Liver (tissue), 9 donors: ENCODE results near the gene UBE2K. TPM values are rescaled to one million over a fixed set of nuclear protein-coding genes. Genes with fewer than 3 reads are reported as not detected.
"Not testable (repeated sequence)": the region's sequence is repeated elsewhere in the genome, so short reads cannot be mapped to it uniquely, and the experiment has no call there.

ENCODE experiments used
- DNase-seq: peaks from one replicate; pipeline ENCODE4 v3.0.0-alpha.2; 2017; ENCODE audit warnings: low spot score
- H3K27ac ChIP-seq, 2 donors: one replicate each; pipeline ENCODE4 v1.7.0; 2013; ENCODE audit warnings: inconsistent platforms in 2 of 2, low read length in 2 of 2, control low read depth in 1 of 2, low read depth in 1 of 2, mild to moderate bottlenecking in 1 of 2
- H3K27me3 ChIP-seq, 4 donors: one replicate each; pipeline versions ENCODE4 v1.6.1 to v1.7.0; 2013; ENCODE audit warnings: low read length in 3 of 4, inconsistent platforms in 1 of 4, mild to moderate bottlenecking in 1 of 4, moderate library complexity in 1 of 4; ENCODE audit not compliant: control insufficient read depth in 4 of 4, insufficient read depth in 4 of 4
- H3K36me3 ChIP-seq, 4 donors: one replicate each; pipeline versions ENCODE4 v1.6.1 to v1.7.0; 2013; ENCODE audit warnings: low read length in 3 of 4, mild to moderate bottlenecking in 3 of 4, low read depth in 1 of 4, moderate library complexity in 1 of 4; ENCODE audit not compliant: control insufficient read depth in 4 of 4, insufficient read depth in 3 of 4
- H3K4me1 ChIP-seq, 4 donors: one replicate each; pipeline versions ENCODE4 v1.6.1 to v1.7.0; 2013; ENCODE audit warnings: low read length in 3 of 4, mild to moderate bottlenecking in 3 of 4, moderate library complexity in 1 of 4; ENCODE audit not compliant: control insufficient read depth in 4 of 4, insufficient read depth in 4 of 4
- H3K4me3 ChIP-seq, 3 donors: one replicate each; pipeline versions ENCODE4 v1.6.1 to v1.7.0; 2013; ENCODE audit warnings: low read length in 3 of 3, control low read depth in 1 of 3, low read depth in 1 of 3, mild to moderate bottlenecking in 1 of 3
- H3K9ac ChIP-seq, 2 donors: one replicate each; pipeline ENCODE4 v1.7.0; 2013; ENCODE audit warnings: low read length in 2 of 2, mild to moderate bottlenecking in 2 of 2, moderate library complexity in 2 of 2, control low read depth in 1 of 2, low read depth in 1 of 2
- H3K9me3 ChIP-seq, 4 donors: one replicate each; pipeline versions ENCODE4 v1.6.1 to v1.7.0; 2013; ENCODE audit warnings: low read length in 3 of 4; ENCODE audit not compliant: control insufficient read depth in 4 of 4
- ATF3 ChIP-seq: IDR thresholded peaks from 2 replicates; pipeline ENCODE4 v1.6.1; 2016; ENCODE audit warnings: antibody characterized with exemption
- CTCF ChIP-seq: fragments of 150-350 bp; IDR thresholded peaks from 2 replicates; pipeline ENCODE4 v1.5.1; 2017; ENCODE audit warnings: improper control_type of control experiment, low read depth, low read length; ENCODE audit not compliant: missing input control
- EGR1 ChIP-seq, 2 donors: IDR thresholded peaks; 2 replicates each; pipeline ENCODE4 v1.6.1; 2016 to 2018; ENCODE audit warnings: antibody characterized with exemption in 2 of 2, low read depth in 2 of 2
- FOXA1 ChIP-seq: IDR thresholded peaks from 2 replicates; pipeline ENCODE4 v1.6.1; 2016; ENCODE audit warnings: antibody characterized with exemption
- FOXA2 ChIP-seq: IDR thresholded peaks from 2 replicates; pipeline ENCODE4 v1.6.1; 2016; ENCODE audit warnings: antibody characterized with exemption
- GABPA ChIP-seq, 2 donors: IDR thresholded peaks in 1 of 2; conservative IDR thresholded peaks in 1 of 2; 2 replicates each; pipeline ENCODE4 v1.6.1; 2016; ENCODE audit warnings: antibody characterized with exemption in 2 of 2, mild to moderate bottlenecking in 1 of 2, moderate library complexity in 1 of 2
- HNF4A ChIP-seq, 2 donors: conservative IDR thresholded peaks; 2 replicates each; pipeline ENCODE4 v1.6.1; 2016; ENCODE audit warnings: antibody characterized with exemption in 2 of 2, mild to moderate bottlenecking in 2 of 2
- HNF4G ChIP-seq: IDR thresholded peaks from 2 replicates; pipeline ENCODE4 v1.6.1; 2016; ENCODE audit warnings: antibody characterized with exemption
- JUND ChIP-seq, 2 donors: IDR thresholded peaks; 2 replicates each; pipeline ENCODE4 v1.6.1; 2016; ENCODE audit warnings: antibody characterized with exemption in 2 of 2
- NR2F2 ChIP-seq: IDR thresholded peaks from 2 replicates; pipeline ENCODE4 v1.6.1; 2016; ENCODE audit warnings: antibody characterized with exemption
- RAD21 ChIP-seq, 2 donors: IDR thresholded peaks; 2 replicates each; pipeline ENCODE4 v1.6.1; 2016; ENCODE audit warnings: antibody characterized with exemption in 2 of 2, mild to moderate bottlenecking in 2 of 2
- REST ChIP-seq: IDR thresholded peaks from 2 replicates; pipeline ENCODE4 v1.6.1; 2016; ENCODE audit warnings: antibody characterized with exemption, mild to moderate bottlenecking
- RXRA ChIP-seq, 2 donors: IDR thresholded peaks; 2 replicates each; pipeline ENCODE4 v1.6.1; 2017 to 2018; ENCODE audit warnings: antibody characterized with exemption in 2 of 2, mild to moderate bottlenecking in 1 of 2
- SP1 ChIP-seq: IDR thresholded peaks from 2 replicates; pipeline ENCODE4 v1.6.1; 2018; ENCODE audit warnings: antibody characterized with exemption, mild to moderate bottlenecking
- TAF1 ChIP-seq: conservative IDR thresholded peaks from 2 replicates; pipeline ENCODE4 v1.6.1; 2016; ENCODE audit warnings: antibody characterized with exemption, mild to moderate bottlenecking
- YY1 ChIP-seq: IDR thresholded peaks from 2 replicates; pipeline ENCODE4 v1.6.1; 2016; ENCODE audit warnings: antibody characterized with exemption, mild to moderate bottlenecking
- WGBS: extraction: QIAGEN DNeasy Blood & Tissue Kit; methylation state at CpG from one replicate; pipeline ENCODE4 v1.1.7; 2013; 5-methylcytosine and 5-hydroxymethylcytosine counted together
- polyA plus RNA-seq, 2 donors: library from polyadenylated mRNA; stranded (reverse) in 1 of 2; unstranded in 1 of 2; fragments of 200-250 nt in 1 of 2; fragments of >200 nt in 1 of 2; fragmentation: Nextera tagmentation in 1 of 2; extraction: Ambion mirVana in 1 of 2; gene quantifications; one replicate each; pipeline versions ENCODE4 v1.2.1 to v1.2.3, GENCODE V29; 2013 to 2015
- total RNA-seq, 2 donors: library from RNA; depleted of rRNA; stranded (reverse); fragments of >200 nt; gene quantifications; one replicate each; pipeline ENCODE4 v1.2.3, GENCODE V29; 2014
- TF ChIP-seq, protein P1 (sequence below): IDR thresholded peaks from 2 replicates; pipeline ENCODE4 v1.6.1; 2016; ENCODE audit warnings: antibody characterized with exemption
- TF ChIP-seq, protein P2 (sequence below): IDR thresholded peaks from 2 replicates; pipeline ENCODE4 v1.6.1; 2016; ENCODE audit warnings: antibody characterized with exemption
- donor health status: healthy.
- donor health status: healthy.
- donor health status: healthy.
- donor health status: healthy.
- donor health status: healthy.

UBE2K gene
- total and polyA plus RNA-seq, 4 donors: 21.5 to 45.3 (median 26.0) TPM

DNA sequence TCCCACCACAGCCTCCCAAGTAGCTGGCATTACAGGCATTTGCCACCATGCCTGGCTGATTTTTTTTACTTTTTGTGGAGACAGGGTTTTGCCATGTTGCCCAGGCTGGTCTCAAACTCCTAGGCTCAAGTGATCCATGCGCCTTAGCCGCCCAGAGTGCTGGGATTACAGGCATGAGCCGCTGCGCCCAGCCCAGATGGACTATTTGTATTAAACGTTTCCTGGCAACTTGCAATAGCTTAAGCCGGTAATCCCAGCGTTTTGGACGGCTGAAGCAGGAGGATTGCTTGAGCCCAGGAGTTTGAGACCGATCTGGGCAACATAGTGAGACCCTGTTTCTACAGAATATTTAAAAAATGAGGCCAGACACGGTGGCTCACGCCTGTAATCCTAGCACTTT, 18.4 kb downstream of the UBE2K start:
- TF ChIP-seq ATF3 (no peak), RAD21 (IDR thresholded peaks at IDR 0.05) (no peak), TAF1 (no peak), SP1 (no peak), HNF4A (conservative IDR thresholded peaks at IDR 0.05) (no peak), REST (no peak), FOXA1 (no peak), EGR1 (IDR thresholded peaks at IDR 0.05; ENCODE audit: low read depth in 2 of 2) (no peak), YY1 (no peak), JUND (IDR thresholded peaks at IDR 0.05) (no peak), CTCF (no peak), NR2F2 (no peak), FOXA2 (no peak), GABPA (IDR thresholded peaks at IDR 0.05 in 1 of 2, conservative IDR thresholded peaks at IDR 0.05 in 1 of 2) (no peak), RXRA (IDR thresholded peaks at IDR 0.05) (no peak), HNF4G (no peak)
- TF ChIP-seq, protein P1, sequence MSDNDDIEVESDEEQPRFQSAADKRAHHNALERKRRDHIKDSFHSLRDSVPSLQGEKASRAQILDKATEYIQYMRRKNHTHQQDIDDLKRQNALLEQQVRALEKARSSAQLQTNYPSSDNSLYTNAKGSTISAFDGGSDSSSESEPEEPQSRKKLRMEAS: no peak
- TF ChIP-seq, protein P2, sequence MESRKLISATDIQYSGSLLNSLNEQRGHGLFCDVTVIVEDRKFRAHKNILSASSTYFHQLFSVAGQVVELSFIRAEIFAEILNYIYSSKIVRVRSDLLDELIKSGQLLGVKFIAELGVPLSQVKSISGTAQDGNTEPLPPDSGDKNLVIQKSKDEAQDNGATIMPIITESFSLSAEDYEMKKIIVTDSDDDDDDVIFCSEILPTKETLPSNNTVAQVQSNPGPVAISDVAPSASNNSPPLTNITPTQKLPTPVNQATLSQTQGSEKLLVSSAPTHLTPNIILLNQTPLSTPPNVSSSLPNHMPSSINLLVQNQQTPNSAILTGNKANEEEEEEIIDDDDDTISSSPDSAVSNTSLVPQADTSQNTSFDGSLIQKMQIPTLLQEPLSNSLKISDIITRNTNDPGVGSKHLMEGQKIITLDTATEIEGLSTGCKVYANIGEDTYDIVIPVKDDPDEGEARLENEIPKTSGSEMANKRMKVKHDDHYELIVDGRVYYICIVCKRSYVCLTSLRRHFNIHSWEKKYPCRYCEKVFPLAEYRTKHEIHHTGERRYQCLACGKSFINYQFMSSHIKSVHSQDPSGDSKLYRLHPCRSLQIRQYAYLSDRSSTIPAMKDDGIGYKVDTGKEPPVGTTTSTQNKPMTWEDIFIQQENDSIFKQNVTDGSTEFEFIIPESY: no peak
- Histone ChIP-seq H3K36me3 (peaks cover 0 to 2% (median 0%) of the 10 kb centered on the region in 4 donors), H3K4me1 (peaks cover 4 to 11% (median 5%) of the 10 kb centered on the region in 4 donors), H3K27ac (no peak overlapping the region), H3K9me3 (no peaks in the 10 kb centered on the region), H3K9ac (no peak overlapping the region), H3K27me3 (no peaks in the 10 kb centered on the region), H3K4me3 (no peak overlapping the region)
- 95% methylated on average over 11 of the region's 11 CpGs for WGBS
- DNase-seq: no peak

DNA sequence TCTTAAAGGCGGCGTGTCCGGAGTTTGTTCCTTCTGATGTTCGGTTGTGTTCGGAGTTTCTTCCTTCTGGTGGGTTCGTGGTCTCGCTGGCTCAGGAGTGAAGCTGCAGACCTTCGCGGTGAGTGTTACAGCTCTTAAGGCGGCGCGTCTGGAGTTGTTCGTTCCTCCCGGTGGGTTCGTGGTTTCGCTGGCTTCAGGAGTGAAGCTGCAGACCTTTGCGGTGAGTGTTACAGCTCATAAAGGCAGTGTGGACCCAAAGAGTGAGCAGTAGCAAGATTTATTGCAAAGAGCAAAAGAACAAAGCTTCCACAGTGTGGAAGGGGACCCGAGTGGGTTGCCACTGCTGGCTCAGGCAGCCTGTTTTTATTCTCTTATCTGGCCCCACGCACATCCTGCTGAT, 19.8 kb downstream of the UBE2K start:
- not testable (repeated sequence) for H3K27ac ChIP-seq, H3K36me3 ChIP-seq, H3K9me3 ChIP-seq, H3K27me3 ChIP-seq, DNase-seq, H3K9ac ChIP-seq, H3K4me3 ChIP-seq
- WGBS: 90% methylated on average over 19 of the region's 19 CpGs
- H3K4me1 ChIP-seq: peaks cover 4 to 11% (median 5%) of the 10 kb centered on the region in 4 donors
